UCSD-AML1 (cell line): ENCODE measurements around the gene SEC11C.
"Not testable (repeated sequence)": the region's sequence is repeated elsewhere in the genome, so short reads cannot be mapped to it uniquely, and the experiment has no call there.

Experiments
- DNase-seq: peaks from one replicate; lab custom pipeline; 2025; ENCODE audit not compliant: unreplicated experiment; lab: John Stamatoyannopoulos, UW

The SEC11C gene

DNA sequence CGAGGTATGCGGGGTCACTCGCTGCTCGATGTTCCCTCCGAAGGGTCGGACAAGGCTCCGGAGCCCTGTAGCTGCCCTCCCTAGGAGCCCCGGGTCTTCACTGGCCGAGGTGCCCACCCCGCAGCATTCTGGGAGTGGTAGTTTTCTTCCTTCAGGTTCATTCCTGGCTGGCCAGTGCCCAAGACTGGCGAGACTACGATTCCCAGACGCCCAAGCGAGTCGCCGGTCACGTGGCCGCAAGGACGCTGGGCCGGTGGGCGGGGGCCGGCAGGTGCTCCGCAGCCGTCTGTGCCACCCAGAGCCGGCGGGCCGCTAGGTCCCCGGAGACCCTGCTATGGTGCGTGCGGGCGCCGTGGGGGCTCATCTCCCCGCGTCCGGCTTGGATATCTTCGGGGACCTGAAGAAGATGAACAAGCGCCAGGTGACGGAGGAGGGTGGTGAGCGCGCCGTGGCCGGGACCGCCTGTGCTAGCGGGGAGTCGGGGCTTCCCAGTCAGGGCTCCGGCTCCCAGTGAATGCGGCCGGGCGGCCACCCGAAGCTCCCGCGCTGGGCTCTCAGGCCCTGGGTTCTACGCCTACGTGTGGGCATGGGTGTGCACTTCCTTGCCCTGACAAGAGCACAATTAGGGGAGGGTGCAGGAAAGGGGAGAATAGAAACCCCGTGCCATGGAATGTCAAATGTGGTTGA is at the start of gene SEC11C:
SEC11C (plus strand) TSS at position 270 of the 687 bp plus-strand sequence; CDS start at position 335, 65 bp downstream.
- DNase-seq = peak; percentile 95

DNA sequence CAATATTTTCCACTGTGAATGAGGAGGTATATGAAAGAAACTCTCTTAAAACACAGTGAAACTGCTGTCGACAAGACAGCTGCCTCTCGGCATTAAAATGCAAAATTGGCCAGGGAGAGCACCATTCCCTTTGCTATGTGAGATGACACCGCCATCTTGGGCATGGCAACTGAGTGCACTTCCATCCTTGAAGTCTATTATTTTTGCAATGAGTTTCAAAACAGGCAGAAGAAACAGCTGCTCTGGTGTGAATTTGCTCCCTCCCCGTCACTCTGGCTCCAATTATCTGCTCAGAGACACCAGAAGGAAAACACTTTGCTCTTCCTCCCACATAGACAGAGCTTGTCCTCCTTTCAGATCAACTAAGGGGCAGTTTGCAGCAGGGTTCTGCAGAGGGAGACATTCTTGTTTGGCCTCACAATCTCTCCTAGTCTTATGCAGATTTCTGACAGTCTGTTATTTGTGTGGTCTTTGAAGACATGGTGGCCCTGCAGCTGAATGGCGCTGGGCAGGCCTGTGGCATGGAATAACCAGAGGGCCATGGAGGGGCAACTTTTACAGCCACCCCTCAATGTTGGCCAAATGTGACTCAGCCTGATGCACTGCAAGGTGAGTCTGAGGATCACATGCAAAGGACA is 48.6 kb upstream of the SEC11C start:
- DNase-seq = no peak

DNA sequence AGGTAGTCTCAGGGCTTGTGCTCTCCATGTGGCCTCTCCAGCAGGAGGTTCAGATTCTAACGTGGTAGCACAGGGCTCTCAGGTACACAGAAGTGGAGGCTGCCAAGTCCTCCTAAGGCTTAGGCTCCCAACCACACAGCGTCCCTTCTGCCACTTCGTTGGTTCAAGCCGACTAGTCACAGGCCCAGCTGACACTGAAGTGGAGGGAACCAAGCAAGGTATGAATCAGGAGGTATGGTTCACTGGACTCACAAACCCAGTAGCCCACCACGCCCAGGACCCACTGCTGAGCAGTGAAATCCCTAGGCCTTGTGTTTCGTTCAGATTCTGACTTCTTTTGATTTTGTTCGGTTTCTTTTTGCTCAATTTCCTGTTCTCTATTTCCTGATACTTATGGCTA is 46.0 kb upstream of the SEC11C start:
- no peak for DNase-seq

DNA sequence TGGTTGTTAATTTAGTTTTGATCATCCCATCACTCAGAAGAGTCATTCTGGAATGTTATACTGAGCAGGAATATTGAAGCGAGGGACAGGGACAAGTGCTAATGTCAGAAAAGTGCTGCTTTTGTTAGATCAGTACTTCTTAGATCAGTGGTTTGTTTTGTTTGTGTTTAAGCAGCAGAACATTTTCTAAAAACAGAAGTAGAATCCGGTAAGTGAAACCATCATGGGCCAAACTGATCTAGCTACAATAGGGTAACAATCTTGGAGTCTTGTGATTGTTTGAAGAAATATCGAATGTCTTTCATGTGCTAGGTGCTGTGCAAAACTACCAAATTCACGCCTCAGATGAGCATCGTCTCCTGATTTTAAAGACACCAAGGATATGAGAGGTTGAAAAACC is 45.1 kb upstream of the SEC11C start:
- no peak for DNase-seq

DNA sequence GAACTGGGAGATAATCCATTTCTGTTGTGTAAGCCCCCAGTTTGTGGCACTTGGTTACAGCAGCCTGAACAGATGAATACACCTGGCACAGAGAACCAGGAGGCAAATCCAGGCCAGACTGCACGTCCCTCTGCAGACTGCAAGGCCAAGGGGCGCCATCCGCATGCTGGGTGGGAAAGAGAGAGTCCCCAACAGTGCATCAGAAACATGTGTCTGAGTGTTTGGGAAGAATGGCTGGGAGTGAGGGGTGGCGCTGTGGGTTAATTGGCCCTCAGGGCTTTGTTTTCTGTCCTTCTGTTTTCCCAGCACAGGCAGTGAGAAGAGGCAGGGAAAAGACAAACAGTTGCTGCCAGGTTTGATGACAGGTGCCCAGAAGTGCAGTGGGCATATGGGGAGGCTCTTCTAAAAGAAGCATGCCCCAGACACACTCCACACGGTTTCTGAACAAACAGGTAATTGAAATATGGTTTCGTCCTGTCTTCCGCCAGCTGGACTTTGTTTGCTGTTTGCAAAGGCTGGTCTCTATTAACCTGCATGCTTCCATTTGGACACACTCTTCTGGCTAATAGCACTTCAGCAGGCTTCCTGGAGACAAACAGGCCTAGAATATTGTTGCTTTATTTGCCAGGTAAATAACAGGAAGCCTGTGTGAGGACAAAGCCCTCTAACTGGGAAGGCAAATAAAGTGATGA is 43.4 kb upstream of the SEC11C start:
- no peak for DNase-seq

DNA sequence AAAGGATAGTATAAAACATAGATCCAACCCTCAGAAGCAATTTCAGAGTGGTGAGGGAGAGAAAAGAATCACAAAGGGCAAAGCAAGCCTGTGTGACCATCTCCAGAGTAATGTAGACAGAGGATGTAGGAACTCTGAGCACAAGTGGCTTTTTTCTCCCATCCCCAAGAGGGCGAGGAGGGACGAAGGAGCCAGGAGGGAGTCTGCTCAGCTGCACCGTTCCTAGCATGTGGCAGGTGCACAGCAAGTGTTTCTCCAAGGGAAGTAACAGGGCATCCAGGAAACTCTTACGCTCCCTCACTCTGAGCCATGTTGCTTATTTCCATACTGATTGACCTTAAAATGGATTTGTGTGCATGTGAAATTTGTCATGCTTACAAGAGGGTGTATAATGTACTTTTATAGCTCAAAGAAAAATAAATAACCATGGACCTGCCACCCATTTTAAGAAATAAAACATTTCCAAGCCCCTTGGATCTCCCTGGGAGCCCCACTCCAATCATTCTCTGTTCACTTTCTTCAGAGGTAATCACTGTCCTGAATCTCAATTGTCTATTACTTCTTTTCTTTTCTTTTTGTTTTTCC is 37.8 kb upstream of the SEC11C start:
- DNase-seq = no peak

DNA sequence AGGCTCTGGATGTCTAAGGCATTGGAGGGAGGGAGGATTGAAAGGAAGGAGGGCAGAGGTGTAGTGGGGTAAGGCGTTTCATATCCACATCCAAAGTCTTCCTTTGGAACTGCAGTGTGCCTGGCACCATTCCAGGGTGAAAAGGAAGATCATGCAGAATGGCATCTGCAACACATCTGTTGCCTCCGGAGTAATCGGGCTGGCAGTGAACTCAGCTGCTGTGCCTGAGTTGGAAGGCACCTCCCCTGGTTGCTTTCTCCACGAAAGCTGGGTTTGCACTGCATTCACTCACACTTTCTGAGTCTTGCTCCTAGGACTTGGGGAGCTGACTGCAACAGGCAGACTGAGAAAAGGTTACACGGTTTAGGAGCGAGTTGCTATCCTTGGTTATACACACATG is 30.3 kb upstream of the SEC11C start:
- no peak for DNase-seq

DNA sequence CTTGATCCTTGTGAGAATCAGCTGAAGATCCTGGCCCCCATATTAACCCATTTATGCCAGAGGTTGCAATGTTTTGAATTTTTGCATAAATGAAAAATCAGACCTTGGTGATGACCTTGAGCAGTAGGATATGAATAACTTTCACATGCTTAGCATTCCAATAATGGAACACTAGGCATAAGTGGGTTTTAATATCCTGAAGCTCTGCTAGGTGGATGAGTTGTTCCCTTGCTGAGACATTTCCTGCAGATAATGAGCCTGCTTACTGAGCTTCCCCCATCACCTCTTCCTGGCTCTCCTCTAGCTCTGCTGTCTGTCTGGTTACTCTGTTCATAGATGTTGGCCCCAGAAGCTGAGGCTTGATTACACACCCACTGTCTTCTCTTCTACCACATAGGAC is 25.5 kb upstream of the SEC11C start:
- no peak for DNase-seq

DNA sequence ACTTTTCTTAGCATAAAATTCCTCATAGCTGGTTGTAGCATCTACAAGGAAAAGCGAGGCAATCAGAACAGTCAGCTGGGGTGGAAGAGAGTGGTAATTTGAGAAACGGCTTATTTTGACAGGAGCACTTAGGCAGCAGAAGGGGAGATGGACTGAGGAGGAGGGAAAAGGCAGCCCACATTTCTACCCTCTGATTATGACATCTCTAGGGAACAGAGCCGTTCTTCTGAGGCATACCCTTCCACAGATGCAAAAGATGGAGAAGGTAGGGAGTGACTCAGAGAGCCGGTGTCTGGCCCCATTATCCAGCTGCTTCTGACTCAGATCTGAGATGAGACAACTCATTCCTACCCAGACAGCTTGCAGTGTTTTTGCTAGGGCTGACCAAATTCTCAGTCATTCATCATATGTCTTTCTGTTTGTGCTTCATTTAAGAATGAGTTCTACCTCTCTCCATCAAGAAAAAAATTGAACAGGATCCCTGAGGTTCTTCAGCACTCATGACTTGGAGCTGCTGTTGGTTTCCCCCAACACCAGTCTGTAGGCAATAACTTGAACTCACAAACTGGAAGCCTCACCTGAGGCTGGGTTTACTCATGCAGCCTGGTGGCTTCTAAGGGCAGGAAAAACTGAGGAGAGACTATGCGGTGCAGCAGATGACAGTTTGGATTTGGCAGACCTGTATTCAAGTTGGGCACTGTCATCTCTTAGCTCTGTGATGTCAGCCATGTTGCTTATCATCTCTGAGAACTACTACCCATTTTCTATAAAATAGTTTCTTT is 15.9 kb upstream of the SEC11C start:
- DNase-seq = no peak

DNA sequence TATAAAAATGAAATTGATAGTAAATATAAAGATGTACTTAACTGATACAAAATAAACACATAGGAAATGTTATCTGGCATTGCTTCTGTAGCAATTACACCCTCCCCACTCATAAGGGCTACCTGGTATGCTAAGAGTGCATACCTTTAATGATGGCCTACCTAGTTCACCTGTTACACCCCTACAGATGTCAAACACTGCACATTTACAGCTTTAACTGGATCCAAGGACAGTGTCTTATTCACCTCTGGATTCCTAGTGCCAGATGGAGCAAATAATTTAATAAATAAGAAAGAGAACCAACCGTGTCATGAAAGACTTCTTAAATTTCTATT is 15.3 kb upstream of the SEC11C start:
- no peak for DNase-seq

DNA sequence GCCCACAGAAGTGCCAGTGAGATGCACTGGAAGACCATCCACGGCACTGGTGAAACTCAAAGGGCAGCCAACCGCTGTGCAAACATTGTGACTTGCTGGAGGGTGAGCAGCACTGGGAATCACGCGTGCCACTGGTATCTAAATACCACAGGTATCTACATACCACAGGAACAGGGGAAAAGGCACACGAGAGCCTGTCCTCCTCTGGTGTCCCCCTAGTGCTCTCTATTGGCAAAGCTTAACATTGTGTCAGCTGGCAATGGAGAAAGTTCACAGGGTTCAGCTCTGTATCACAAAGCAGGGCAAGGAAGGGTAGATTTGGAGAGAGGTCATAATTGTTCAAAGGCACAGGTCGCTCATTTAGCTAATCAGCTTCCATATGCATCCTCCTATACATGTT is 12.6 kb upstream of the SEC11C start:
- no peak for DNase-seq

DNA sequence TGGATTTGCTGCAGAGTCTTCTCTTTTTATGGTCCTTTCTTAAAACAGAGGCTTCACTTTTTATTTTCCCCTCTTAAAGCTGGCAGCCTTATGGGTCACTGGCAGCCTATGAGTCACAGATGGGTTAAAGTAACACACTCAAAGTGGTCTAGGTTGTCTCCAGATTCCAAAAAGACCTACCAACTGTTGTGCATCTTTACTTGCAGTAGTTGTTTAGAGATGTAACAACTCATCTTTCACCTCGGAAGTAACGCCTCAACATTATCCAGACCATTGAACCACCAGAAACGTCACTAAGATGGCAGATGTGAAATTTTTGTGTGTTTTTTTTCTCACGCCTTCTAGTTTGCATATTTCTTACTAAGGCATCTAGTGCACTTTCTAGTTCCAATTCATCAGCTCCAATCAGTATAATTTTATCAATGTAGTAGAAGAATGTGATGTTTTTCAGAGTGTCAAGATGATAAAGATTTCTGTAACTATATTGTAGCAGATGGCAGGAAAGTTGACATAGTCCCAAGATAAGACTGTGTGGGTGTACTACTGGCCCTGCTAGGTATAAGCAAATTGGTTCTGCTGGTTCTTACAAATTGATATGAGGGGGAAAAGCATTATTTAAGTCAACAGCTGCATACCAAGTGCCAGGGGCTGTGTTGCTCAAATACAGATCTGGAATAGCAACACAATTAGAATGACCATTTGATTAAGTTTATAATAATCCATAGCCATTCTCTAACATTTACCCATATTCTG is 9.6 kb upstream of the SEC11C start:
- DNase-seq = no peak

DNA sequence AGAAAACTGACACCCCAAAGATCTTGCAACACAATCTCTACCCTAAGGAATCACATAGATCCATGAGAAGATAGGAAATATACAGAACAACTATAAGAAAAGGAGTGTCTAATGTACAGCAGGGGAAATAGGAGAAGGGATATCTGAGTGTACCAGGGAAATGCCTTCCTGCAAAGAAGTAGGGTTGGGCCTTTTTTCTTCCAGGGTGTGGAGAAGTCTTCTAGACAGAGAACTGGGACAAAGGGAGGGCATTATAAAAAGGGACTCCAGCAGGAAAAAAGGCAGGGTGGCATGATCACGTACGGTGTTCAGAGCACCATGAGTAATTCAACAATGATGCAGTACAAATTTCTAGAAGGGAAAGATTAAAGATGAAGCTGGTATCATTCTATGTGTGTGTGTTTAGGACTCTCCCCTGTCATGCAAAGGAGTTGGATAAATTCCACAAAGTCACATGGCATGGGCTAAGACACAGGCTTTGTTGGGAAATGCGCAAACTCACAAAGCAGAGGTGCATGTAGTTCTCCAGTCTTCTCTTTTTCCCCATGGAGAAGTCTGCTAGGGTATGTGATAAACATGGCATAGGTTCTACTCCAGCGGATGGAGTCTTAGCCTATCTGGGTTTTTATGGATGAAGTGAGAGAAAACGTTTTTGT is 6.7 kb upstream of the SEC11C start:
- no peak for DNase-seq

DNA sequence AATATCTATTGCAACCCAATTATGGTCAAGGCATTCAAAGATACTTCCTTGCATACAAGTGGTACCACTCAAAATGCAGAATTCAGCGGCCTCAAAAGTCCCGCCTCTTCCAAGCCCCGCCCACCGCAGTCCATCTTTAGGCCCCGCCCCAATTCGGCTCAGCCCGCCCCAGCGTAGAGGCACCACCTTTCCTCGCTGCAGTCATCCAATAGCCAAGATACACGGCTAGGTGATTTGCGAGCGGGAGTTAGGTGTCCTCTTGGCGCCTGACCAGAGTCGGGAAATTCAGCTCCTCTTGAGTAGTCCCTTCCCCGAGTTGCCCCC is 431 bp upstream of the SEC11C start:
- DNase-seq = peak; percentile 95

DNA sequence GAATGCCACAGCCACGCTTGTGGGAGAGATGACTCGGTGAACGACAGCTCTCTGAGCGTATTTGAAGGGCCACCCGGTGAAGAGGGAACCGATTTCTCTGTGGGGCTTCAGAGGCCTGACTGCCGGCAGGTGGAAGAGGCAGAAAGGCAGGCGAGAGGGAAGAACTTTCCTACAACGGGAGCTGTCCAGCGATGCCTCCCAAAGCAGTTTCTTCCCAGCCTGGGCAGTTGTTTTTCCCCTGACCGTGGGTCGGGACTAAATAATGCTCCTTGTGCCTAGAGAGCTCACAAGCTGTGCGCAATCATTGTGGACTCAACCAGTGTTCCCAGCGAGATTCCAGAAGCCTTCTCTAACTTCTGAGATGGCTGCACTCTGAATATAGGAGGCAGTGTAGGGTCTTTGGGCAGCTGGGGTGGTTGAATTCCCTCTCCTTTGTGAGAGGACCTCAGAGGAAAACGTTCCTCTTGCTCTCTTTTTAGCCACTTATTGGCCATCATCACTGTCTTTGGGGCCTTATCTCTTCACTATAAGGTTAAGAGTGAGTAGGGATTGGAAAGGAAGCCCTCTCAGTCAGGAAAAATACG is 710 bp downstream of the SEC11C start:
- peak; percentile 48 for DNase-seq

DNA sequence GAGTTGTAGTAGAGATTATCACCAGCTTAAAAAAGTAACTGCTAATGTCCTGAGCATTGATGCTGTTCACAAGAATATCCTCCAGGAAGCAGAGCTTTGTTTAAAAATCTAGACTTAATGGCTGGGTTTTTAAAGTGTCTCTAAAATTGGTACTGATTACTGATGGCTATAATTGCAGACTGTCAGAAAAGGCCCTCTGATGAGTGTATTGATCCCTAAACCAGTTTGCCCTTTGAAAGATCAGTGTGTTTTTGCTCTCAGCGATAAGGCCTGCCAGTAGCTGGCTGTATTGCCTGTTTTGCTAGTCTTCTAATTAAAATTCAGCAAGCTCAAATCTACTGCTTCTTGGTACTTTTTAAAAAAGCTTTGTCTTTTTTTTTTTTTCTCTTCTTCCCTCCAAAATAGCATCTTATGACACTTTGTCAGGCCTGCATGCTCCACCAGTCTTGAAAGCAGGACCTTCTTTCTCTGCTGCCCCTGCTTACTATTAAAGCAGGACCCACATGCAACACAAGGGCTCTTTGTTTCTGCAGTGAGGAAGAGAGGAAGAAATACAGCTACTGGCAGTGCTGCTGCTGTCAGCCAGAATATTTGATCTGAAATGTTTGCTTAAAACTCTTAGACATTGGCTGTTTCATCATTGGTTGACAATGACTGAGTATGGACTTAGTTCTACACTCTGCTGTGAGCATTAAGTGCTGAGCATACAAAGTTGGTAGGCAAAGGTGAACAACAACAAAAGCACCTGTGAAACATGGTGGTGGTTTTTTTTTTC is 1.8 kb downstream of the SEC11C start:
- DNase-seq = no peak

DNA sequence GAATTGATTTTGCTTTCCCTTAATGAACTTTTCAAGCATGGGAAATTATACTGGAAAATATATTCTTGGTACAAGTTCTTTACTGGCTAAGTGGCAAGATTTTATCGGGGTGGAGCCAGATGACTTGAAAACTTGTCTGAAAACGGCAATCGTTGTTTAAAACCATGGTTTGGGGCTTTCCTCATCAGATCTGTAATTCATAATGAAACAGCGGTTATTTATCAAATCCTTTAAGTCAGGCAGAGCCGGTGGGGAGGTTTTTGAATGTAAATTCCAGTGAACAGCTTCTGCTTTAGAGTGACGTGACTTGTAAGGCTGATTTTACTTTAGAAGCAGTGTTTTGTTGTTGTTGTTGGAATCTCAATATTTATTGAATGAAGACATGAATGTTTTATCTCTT is 2.6 kb downstream of the SEC11C start:
- DNase-seq = no peak

DNA sequence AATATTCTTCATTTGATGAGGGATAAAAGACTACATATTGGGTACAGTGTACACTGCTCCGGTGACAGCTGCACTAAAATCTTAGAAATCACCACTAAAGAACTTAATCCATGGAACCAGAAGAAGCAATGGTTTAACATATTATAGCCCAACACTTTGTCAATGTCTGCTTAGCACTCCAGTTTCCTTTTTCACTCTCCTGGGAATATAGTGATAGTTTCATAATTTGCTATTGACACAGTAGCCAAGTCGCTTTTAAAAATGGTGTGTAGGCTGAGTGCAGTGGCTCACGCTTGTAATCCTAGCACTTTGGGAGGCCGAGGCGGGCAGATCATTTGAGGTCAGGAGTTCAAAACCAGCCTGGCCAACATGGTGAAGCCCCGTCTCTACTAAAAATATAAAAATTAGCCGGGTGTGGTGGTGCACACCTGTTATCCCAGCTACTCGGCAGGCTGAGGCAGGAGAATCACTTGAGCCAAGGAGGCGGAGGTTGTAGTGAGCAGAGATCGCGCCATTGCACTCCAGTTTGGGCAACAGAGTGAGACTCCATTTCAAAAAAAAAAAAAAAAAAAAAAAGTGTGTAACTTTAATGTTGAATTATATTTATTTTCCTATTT is 3.2 kb downstream of the SEC11C start:
- DNase-seq = not testable (repeated sequence)

DNA sequence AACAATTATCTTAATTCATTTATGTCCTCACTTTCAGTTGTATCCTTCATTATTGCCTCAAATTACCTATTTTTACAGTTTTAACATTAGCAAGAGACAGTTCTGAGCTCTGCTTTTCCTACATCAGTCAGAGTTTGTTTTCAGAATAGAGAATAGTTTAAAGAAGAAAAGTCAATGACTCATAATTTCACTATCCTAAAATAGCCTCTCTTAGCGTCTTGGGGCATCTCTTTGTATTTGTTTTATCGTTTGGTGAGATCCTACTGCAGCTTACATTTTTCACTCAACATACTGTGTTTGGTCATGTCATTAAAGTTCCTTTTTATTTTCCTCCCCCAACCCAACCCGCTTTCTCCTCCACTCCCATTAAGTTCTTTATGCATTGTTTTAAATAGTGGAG is 3.8 kb downstream of the SEC11C start:
- DNase-seq = no peak
